SK-N-SH (cell line): ENCODE results near the gene PPL. TPM values are rescaled to one million over a fixed set of nuclear protein-coding genes. Genes with fewer than 3 reads are reported as not detected.

Experiments used
- CTCF ChIA-PET: fragments of 300-600, 350-600 bp; formaldehyde crosslinking; extraction: SDS; loops from one replicate; lab custom pipeline; 2021; lab: Yijun Ruan, JAX
- POLR2A ChIA-PET: fragments of 350-600 bp; sonication (Branson Sonifier 250); formaldehyde crosslinking; extraction: SDS; loops from one replicate; lab custom pipeline; 2020; ENCODE audit warnings: antibody characterized with exemption, inconsistent platforms; lab: Yijun Ruan, JAX
- DNase-seq: peaks from one replicate; pipeline ENCODE4 v3.0.0; 2012
- H2AFZ ChIP-seq: fragments of 200-600 bp; sonication (generic); 2 replicates; pipeline ENCODE4 v1.8.1; 2016; ENCODE audit warnings: antibody characterized with exemption, mild to moderate bottlenecking, low read depth
- H3F3A ChIP-seq: fragments of 200-600 bp; sonication (generic); replicated peaks from 2 replicates; pipeline ENCODE3; 2016; ENCODE audit warnings: antibody characterized with exemption, mild to moderate bottlenecking; ENCODE audit not compliant: insufficient read depth
- H3K27ac ChIP-seq, 2 experiments: fragments of 200-500 bp in 1 of 2; fragments of 200-600 bp in 1 of 2; sonication (Bioruptor generic) in 1 of 2; sonication (generic), shearing (Covaris generic) in 1 of 2; 2 replicates each; pipeline versions ENCODE4 v1.5.1 to v1.6.1; 2014 to 2016; ENCODE audit warnings: low read depth in 2 of 2, inconsistent platforms in 1 of 2, low read length in 1 of 2, mild to moderate bottlenecking in 1 of 2, mixed read lengths in 1 of 2
- H3K27me3 ChIP-seq: fragments of 200-600 bp; sonication (generic), shearing (Covaris generic); 2 replicates; pipeline ENCODE4 v1.6.1; 2016; ENCODE audit warnings: mixed run types; ENCODE audit not compliant: insufficient read depth
- H3K36me3 ChIP-seq, 2 experiments: fragments of 200-500 bp in 1 of 2; fragments of 200-600 bp in 1 of 2; sonication (Bioruptor generic) in 1 of 2; sonication (generic) in 1 of 2; replicated peaks in 1 of 2; 2 replicates each; pipeline versions ENCODE3 to v1.5.1; 2014 to 2016; ENCODE audit warnings: low read length in 1 of 2, mild to moderate bottlenecking in 1 of 2; ENCODE audit not compliant: insufficient read depth in 2 of 2, control insufficient read depth in 1 of 2
- H3K4me1 ChIP-seq, 2 experiments: fragments of 200-500 bp in 1 of 2; fragments of 200-600 bp in 1 of 2; sonication (Bioruptor generic) in 1 of 2; sonication (generic), shearing (Covaris generic) in 1 of 2; 2 replicates each; pipeline versions ENCODE4 v1.5.1 to v1.6.1; 2014 to 2016; ENCODE audit warnings: low read depth in 1 of 2, low read length in 1 of 2, mixed run types in 1 of 2; ENCODE audit not compliant: insufficient read depth in 2 of 2, control insufficient read depth in 1 of 2
- H3K4me2 ChIP-seq: fragments of 200-600 bp; sonication (generic), shearing (Covaris generic); 2 replicates; pipeline ENCODE4 v1.6.1; 2017; ENCODE audit warnings: mixed run types
- H3K4me3 ChIP-seq, 2 experiments: fragments of 200-500 bp in 1 of 2; fragments of 200-600 bp in 1 of 2; sonication (Bioruptor generic) in 1 of 2; sonication (generic), shearing (Covaris generic) in 1 of 2; 2 replicates each; pipeline versions ENCODE4 v1.5.1 to v1.8.1; 2014 to 2016; ENCODE audit warnings: low read depth in 2 of 2, inconsistent platforms in 1 of 2, low read length in 1 of 2, mild to moderate bottlenecking in 1 of 2, mixed read lengths in 1 of 2, moderate library complexity in 1 of 2
- H3K79me2 ChIP-seq: fragments of 200-600 bp; sonication (generic); 2 replicates; pipeline ENCODE4 v1.8.1; 2017; ENCODE audit warnings: mild to moderate bottlenecking; ENCODE audit not compliant: insufficient read depth
- H3K9ac ChIP-seq: fragments of 200-600 bp; sonication (generic); 2 replicates; pipeline ENCODE4 v1.6.1; 2017; ENCODE audit warnings: mixed run types
- H3K9me2 ChIP-seq: fragments of 200-600 bp; sonication (generic); 2 replicates; pipeline ENCODE4 v1.6.1; 2017; ENCODE audit warnings: mixed run types
- H3K9me3 ChIP-seq: fragments of 200-600 bp; sonication (generic); 2 replicates; pipeline ENCODE4 v1.6.1; 2017; ENCODE audit warnings: mixed run types, mild to moderate bottlenecking, moderate library complexity
- H4K20me1 ChIP-seq: fragments of 200-600 bp; sonication (generic); 2 replicates; pipeline ENCODE4 v1.6.1; 2017; ENCODE audit warnings: mild to moderate bottlenecking, mixed run types; ENCODE audit not compliant: insufficient read depth
- CHD2 ChIP-seq: fragments of 150-350 bp; IDR thresholded peaks from 2 replicates; pipeline ENCODE4 v1.6.1; 2018; ENCODE audit warnings: low read length; ENCODE audit not compliant: partially characterized antibody
- FOSL2 ChIP-seq: IDR thresholded peaks from 2 replicates; pipeline ENCODE4 v1.4.0; 2012; ENCODE audit warnings: low read depth, mild to moderate bottlenecking, moderate library complexity, borderline replicate concordance
- FOXJ3 ChIP-seq: sonication (generic); formaldehyde crosslinking; IDR thresholded peaks from 2 replicates; pipeline ENCODE4 v1.5.1; 2020; ENCODE audit warnings: mild to moderate bottlenecking, missing genetic modification reagents
- FOXM1 ChIP-seq: IDR thresholded peaks from 2 replicates; pipeline ENCODE4 v1.4.0; 2012; ENCODE audit warnings: low read depth, mild to moderate bottlenecking
- GATA2 ChIP-seq: sonication (generic); formaldehyde crosslinking; IDR thresholded peaks from 2 replicates; pipeline ENCODE4 v1.5.0; 2020; ENCODE audit warnings: mild to moderate bottlenecking, missing genetic modification reagents
- JUND ChIP-seq: IDR thresholded peaks from 2 replicates; pipeline ENCODE4 v1.4.0; 2012
- MEF2A ChIP-seq: IDR thresholded peaks from 2 replicates; pipeline ENCODE4 v1.4.0; 2012; ENCODE audit warnings: low read depth, borderline replicate concordance
- NFIC ChIP-seq: IDR thresholded peaks from 2 replicates; pipeline ENCODE4 v1.4.0; 2012; ENCODE audit warnings: borderline replicate concordance
- POLR2AphosphoS5 ChIP-seq: IDR thresholded peaks from 2 replicates; pipeline ENCODE4 v1.6.1; 2012; ENCODE audit warnings: low read depth, low read length
- RAD21 ChIP-seq: IDR thresholded peaks from 2 replicates; pipeline ENCODE4 v1.6.1; 2012; ENCODE audit warnings: mild to moderate bottlenecking, low read length
- RCOR1 ChIP-seq: fragments of 150-350 bp; IDR thresholded peaks from 2 replicates; pipeline ENCODE4 v1.6.1; 2017; ENCODE audit warnings: antibody characterized with exemption, low read length
- RFX5 ChIP-seq: IDR thresholded peaks from 2 replicates; pipeline ENCODE4 v1.6.1; 2012; ENCODE audit warnings: mild to moderate bottlenecking, improper control_type of control experiment, low read length
- SIN3A ChIP-seq: IDR thresholded peaks from 2 replicates; pipeline ENCODE4 v1.6.1; 2012; ENCODE audit warnings: low read depth, mild to moderate bottlenecking, low read length, moderate library complexity, borderline replicate concordance
- YY1 ChIP-seq: IDR thresholded peaks from 2 replicates; pipeline ENCODE4 v1.4.0; 2012; ENCODE audit warnings: low read depth, mild to moderate bottlenecking
- WGBS: methylation state at CpG from one replicate; pipeline ENCODE4 v1.1.6; 2017; ENCODE audit warnings: low lambda C conversion rate; 5-methylcytosine and 5-hydroxymethylcytosine counted together
- polyA plus RNA-seq, 3 experiments: library from polyadenylated mRNA; depleted of rRNA; stranded (reverse); fragments of >200 nt; gene quantifications; 2 replicates each; pipeline ENCODE4 v1.2.3, GENCODE V29; 2012
- TF ChIP-seq, protein P1 (sequence below): IDR thresholded peaks from 2 replicates; pipeline ENCODE4 v1.6.1; 2012; ENCODE audit warnings: mild to moderate bottlenecking, low read depth, low read length, moderate library complexity
- TF ChIP-seq, protein P2 (sequence below): fragments of 150-350 bp; IDR thresholded peaks from 2 replicates; pipeline ENCODE4 v1.6.1; 2016; ENCODE audit warnings: mild to moderate bottlenecking, low read depth, low read length

The PPL gene
- polyA plus RNA-seq, 1 of the 3 experiments (the other 2 are of a cell fraction), result 24.6 TPM

- TF ChIP-seq, protein P1, sequence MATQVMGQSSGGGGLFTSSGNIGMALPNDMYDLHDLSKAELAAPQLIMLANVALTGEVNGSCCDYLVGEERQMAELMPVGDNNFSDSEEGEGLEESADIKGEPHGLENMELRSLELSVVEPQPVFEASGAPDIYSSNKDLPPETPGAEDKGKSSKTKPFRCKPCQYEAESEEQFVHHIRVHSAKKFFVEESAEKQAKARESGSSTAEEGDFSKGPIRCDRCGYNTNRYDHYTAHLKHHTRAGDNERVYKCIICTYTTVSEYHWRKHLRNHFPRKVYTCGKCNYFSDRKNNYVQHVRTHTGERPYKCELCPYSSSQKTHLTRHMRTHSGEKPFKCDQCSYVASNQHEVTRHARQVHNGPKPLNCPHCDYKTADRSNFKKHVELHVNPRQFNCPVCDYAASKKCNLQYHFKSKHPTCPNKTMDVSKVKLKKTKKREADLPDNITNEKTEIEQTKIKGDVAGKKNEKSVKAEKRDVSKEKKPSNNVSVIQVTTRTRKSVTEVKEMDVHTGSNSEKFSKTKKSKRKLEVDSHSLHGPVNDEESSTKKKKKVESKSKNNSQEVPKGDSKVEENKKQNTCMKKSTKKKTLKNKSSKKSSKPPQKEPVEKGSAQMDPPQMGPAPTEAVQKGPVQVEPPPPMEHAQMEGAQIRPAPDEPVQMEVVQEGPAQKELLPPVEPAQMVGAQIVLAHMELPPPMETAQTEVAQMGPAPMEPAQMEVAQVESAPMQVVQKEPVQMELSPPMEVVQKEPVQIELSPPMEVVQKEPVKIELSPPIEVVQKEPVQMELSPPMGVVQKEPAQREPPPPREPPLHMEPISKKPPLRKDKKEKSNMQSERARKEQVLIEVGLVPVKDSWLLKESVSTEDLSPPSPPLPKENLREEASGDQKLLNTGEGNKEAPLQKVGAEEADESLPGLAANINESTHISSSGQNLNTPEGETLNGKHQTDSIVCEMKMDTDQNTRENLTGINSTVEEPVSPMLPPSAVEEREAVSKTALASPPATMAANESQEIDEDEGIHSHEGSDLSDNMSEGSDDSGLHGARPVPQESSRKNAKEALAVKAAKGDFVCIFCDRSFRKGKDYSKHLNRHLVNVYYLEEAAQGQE, result no peak
- no peak for TF ChIP-seq NFIC
- TF ChIP-seq YY1, result no peak
- TF ChIP-seq FOXM1, result no peak
- no peak for TF ChIP-seq RCOR1
- no peak for TF ChIP-seq FOXJ3 (CRISPR knock-in tag)
- no peak for TF ChIP-seq MEF2A
- no peak for TF ChIP-seq GATA2 (CRISPR knock-in tag)
- TF ChIP-seq, all 33 proteins: peak for 0
Observed at GRCh38 chr16:4893103-4893862, 43.7 kb downstream of the PPL start (continued).

DNA sequence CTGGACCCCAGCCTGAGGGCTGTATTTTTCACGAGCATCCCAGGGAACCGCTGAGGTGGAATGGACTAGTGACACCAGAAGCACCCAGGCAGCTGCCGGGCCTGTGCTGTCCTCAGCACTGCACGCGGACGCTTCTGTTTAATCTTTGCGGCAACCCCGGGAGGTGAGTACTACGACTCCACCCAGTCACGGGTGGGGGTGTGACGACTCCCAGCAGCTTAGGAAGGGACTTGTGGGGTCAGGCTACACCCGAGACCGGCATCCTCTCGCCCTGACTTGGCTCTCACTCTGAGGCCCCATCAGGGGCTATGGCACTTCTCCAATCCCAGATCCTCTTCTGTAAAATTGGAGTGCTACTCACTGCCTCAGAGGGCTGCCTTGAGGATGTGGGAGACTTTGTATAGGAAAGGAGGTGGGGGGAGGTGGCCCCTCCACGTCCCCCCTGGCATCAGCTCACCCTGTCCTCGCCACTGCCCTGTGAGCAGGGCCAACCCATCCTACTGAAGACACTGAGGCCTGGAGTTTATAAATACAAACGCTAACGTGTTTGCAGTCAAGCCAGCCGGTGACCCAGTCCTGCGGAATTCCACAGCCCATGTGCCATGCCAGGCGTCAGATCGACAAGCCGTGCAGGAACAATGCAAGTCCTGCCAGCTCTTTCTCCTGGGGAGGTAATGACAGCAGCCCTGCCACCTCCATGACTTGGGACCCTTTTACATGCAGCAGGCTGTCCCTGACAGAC, 44.4 kb downstream of the PPL start:
- H3F3A ChIP-seq, result no peaks in the 10 kb centered on the region
- H3K27ac ChIP-seq, result no peak overlapping the region
- no peaks in the 10 kb centered on the region for H3K27me3 ChIP-seq
- 85% methylated on average over 8 of the region's 23 CpGs for WGBS
- no peaks in the 10 kb centered on the region for H3K79me2 ChIP-seq
- H3K9ac ChIP-seq, result no peak overlapping the region
- POLR2A ChIA-PET, result no interaction called here
- H3K9me2 ChIP-seq, result no peaks in the 10 kb centered on the region
- H2AFZ ChIP-seq, result no peak overlapping the region
- no peak overlapping the region for H3K4me2 ChIP-seq
- no peaks in the 10 kb centered on the region for H3K9me3 ChIP-seq
- DNase-seq, result no peak
- no peaks in the 10 kb centered on the region for H4K20me1 ChIP-seq
- H3K4me1 ChIP-seq, result no peaks in the 10 kb centered on the region
- no peak for TF ChIP-seq RCOR1
- TF ChIP-seq RAD21, result no peak
- no peak for TF ChIP-seq POLR2AphosphoS5
- TF ChIP-seq RFX5, result no peak
- TF ChIP-seq, protein P2, sequence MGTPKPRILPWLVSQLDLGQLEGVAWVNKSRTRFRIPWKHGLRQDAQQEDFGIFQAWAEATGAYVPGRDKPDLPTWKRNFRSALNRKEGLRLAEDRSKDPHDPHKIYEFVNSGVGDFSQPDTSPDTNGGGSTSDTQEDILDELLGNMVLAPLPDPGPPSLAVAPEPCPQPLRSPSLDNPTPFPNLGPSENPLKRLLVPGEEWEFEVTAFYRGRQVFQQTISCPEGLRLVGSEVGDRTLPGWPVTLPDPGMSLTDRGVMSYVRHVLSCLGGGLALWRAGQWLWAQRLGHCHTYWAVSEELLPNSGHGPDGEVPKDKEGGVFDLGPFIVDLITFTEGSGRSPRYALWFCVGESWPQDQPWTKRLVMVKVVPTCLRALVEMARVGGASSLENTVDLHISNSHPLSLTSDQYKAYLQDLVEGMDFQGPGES, result no peak
- TF ChIP-seq SIN3A, result no peak
- TF ChIP-seq CHD2, result no peak
- TF ChIP-seq FOSL2, result no peak
- TF ChIP-seq JUND, result no peak
- no peak for TF ChIP-seq FOXM1
- TF ChIP-seq, all 33 proteins: peak for 0
- CTCF ChIA-PET, result interaction anchor here (0.5 kb wide), 1 partner anchor 493 kb away, joined by 5 read pairs; no protein-coding TSS in a partner anchor
- no peak overlapping the region for H3K4me3 ChIP-seq
- peaks cover 0 to 39% of the 10 kb centered on the region in 2 experiments for H3K36me3 ChIP-seq
